Measurements from ENCODE around the gene UBL7.

The UBL7 gene

DNA sequence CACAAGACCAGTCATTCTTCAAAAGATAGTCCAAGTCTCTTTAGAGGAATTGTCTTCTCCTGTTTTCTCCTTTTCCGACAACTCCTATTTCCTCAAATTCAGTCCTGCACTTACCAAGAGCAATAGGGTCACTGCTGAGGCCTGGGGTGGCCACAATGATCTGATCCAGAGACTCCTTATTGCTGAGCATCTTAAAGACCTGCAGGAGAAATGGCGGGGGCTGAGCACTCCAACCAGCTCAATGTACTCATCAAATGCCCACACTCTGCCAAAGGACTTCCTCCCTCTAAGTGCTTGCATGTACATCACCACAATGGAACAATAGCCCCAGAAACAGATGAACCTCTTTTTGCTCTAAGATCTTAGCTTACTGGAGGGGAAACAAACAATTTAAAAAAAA, 9.6 kb downstream of the UBL7 start:
- no CpG with 5 or more reads among the region's 2 CpGs for WGBS (ENCODE audit: insufficient coverage, insufficient read length)

DNA sequence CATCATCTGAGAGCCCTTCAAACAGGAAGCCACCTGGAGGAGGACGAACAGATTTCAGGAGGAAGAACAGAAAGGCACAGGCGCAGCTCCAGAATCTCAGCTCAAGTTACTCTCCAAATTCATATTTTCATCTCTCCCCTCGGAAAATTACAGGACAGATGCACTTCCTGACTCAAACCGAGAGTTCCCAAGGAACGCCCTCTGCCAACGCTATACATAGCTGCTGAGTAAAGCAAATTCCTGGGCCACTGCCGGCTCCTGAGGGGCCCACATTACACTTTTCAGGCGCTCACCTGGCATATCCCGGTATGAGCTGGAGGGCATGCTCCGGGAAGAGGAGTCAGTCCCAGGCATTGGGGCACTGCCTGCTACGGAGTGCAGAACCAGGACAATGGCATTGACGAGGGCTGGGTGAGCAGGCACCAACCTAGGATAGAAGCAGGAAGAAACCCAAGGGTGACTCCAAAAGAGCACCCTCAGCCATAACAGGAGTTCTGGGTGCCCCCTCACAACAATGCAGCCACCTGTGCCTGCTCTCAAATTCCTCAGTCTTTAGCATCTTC, 11.2 kb downstream of the UBL7 start:
- H3K27ac ChIP-seq (ENCODE audit: low read length): no peak overlapping the region
- no peaks in the 10 kb centered on the region for H3K4me1 ChIP-seq (ENCODE audit: control insufficient read depth, insufficient read depth, low read length)
- no peaks in the 10 kb centered on the region for H3K27me3 ChIP-seq (ENCODE audit: control insufficient read depth, insufficient read depth, low read length)
- H3K4me3 ChIP-seq (ENCODE audit: low read length): no peak overlapping the region
- DNase-seq (ENCODE audit: low read depth, low spot score): no peak
- H3K9me3 ChIP-seq (ENCODE audit: control insufficient read depth, insufficient read depth, low read length): no peaks in the 10 kb centered on the region
- WGBS (ENCODE audit: insufficient coverage, insufficient read length): no CpG with 5 or more reads among the region's 12 CpGs
- peaks cover 15% of the 10 kb centered on the region for H3K36me3 ChIP-seq (ENCODE audit: control insufficient read depth, insufficient read depth, low read length)

More for the DNA sequence above, 9.6 kb downstream of the UBL7 start:
- H3K9me3 ChIP-seq (ENCODE audit: control insufficient read depth, insufficient read depth, low read length): no peaks in the 10 kb centered on the region
- H3K27ac ChIP-seq (ENCODE audit: low read length): no peak overlapping the region
- H3K36me3 ChIP-seq (ENCODE audit: control insufficient read depth, insufficient read depth, low read length): peaks cover 15% of the 10 kb centered on the region
- no peaks in the 10 kb centered on the region for H3K4me1 ChIP-seq (ENCODE audit: control insufficient read depth, insufficient read depth, low read length)
- DNase-seq (ENCODE audit: low read depth, low spot score): no peak
- H3K27me3 ChIP-seq (ENCODE audit: control insufficient read depth, insufficient read depth, low read length): no peaks in the 10 kb centered on the region
- H3K4me3 ChIP-seq (ENCODE audit: low read length): no peak overlapping the region

DNA sequence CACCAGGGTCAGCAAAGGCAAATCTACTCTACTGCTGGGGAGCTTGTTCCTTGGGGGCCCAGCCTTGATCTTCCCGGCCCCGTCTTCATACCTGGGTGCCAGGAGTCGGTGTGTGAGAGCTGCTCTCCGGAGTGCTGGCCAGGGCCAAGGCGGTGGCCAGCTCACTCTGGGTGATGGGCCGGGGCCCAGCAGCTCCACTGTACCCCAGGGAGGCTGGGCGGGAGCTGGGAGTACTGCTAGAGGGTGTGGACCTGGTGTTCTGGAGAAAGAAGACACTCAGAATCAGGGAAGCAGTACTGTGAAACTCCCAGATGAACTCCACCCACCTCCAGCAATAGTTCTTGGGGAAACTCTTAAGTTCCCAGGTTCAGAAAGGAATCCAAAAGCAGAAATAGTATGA, 11.9 kb downstream of the UBL7 start:
- H3K4me1 ChIP-seq (ENCODE audit: control insufficient read depth, insufficient read depth, low read length): no peaks in the 10 kb centered on the region
- DNase-seq (ENCODE audit: low read depth, low spot score): no peak
- WGBS (ENCODE audit: insufficient coverage, insufficient read length): no CpG with 5 or more reads among the region's 7 CpGs
- H3K9me3 ChIP-seq (ENCODE audit: control insufficient read depth, insufficient read depth, low read length): no peaks in the 10 kb centered on the region
- no peaks in the 10 kb centered on the region for H3K27me3 ChIP-seq (ENCODE audit: control insufficient read depth, insufficient read depth, low read length)
- H3K27ac ChIP-seq (ENCODE audit: low read length): no peak overlapping the region
- no peak overlapping the region for H3K4me3 ChIP-seq (ENCODE audit: low read length)
- H3K36me3 ChIP-seq (ENCODE audit: control insufficient read depth, insufficient read depth, low read length): peaks cover 15% of the 10 kb centered on the region

DNA sequence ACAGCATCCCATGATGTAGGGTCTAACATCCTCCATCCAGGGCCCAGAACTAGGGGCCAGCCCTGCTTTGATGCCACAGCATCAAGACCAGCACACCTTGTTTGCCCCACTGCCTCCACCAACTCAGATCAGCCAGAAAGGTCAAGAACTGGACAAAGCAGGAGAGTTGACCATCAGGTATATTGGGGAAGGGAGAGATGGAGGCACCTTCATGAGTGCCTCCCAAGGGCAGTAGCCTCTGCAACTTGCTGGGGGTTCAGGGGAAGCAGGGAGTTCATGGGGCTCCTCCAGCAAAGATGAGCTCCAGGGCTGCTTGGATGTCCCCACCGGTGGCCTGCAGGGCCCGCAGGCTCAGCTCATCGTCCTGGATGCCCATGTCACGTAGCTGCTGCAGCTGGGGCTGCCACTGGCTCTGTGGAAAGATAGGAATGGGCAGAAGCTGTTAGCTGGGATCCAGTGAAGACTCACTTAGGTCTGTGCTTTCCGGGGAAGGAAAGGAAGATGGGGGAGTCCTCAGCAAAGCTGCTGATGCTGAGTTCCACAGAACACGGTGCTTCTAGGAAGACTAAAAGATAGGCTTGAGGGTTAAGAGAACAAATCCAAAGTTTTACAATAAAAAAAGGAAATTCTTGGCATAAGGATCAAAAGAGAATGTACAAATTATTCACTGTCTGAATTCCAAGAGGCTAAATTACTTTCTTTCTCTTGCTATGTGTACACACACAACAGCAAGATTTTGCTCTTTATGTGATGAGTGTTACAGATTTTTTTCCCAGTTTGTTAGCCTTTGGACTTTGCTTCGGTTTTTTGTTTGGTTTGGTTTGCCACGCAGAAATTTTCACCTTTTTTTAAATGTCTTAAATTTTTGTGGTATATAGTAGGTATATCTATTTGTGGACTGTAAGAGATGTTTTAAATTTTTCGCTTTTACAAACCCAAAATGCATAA, 14.9 kb downstream of the UBL7 start:
- no peak for DNase-seq (ENCODE audit: low read depth, low spot score)
- Histone ChIP-seq H3K9me3 (ENCODE audit: control insufficient read depth, insufficient read depth, low read length) (no peaks in the 10 kb centered on the region), H3K36me3 (ENCODE audit: control insufficient read depth, insufficient read depth, low read length) (peaks cover 11% of the 10 kb centered on the region; the same call in 1 of the 2 replicates), H3K4me3 (ENCODE audit: low read length) (no peak overlapping the region), H3K27ac (ENCODE audit: low read length) (no peak overlapping the region), H3K27me3 (ENCODE audit: control insufficient read depth, insufficient read depth, low read length) (no peaks in the 10 kb centered on the region), H3K4me1 (ENCODE audit: control insufficient read depth, insufficient read depth, low read length) (no peaks in the 10 kb centered on the region)
- no CpG with 5 or more reads among the region's 9 CpGs for WGBS (ENCODE audit: insufficient coverage, insufficient read length)

DNA sequence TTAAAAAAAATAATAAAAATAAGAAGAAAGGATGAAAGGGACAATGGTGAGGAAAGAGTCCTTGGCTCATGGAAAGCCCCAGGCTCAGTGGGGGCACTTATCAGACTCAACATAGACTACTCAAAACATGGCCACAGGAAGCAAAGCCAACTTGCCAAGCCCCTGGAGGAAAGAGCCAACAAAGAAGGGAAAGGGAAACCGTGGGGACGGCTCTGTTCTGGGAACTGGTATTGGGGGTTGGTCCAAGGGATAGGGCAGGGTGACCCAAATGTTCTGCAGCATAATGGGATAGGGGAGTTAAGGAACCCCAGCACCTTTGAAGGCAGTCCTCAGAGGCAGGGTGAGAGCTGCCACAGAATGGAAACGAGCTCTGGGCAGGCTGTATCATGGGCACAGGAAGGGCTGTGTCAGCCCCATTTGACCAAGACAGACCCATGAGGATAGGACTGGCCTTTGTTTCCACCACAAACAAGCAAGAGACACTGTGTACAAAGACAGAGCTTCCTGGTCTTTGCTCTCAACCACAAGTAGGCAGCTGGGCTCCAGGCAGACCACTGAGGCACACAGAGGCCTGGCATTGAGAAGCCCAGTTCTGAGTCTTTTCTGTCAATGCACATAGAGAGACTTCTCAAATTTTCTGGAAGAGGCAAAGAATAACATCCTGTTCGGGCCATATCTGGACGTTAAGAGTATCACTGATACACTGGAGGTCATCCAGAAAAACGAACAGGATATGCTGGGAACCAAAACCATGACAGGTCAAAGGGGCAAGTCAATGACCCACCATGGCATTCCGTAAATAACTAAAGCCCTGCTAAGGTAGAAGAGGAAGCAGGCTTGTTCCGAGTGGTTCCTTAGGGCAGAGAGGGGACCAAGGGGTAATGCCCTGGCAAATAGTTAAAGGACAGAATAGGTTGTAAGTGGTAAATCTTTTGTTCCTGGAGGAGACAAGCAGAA, 16.6 kb downstream of the UBL7 start:
- no peaks in the 10 kb centered on the region for H3K9me3 ChIP-seq (ENCODE audit: control insufficient read depth, insufficient read depth, low read length)
- no CpG with 5 or more reads among the region's 8 CpGs for WGBS (ENCODE audit: insufficient coverage, insufficient read length)
- H3K4me3 ChIP-seq (ENCODE audit: low read length): no peak overlapping the region
- H3K36me3 ChIP-seq (ENCODE audit: control insufficient read depth, insufficient read depth, low read length): peaks cover 4% of the 10 kb centered on the region; the same call in 1 of the 2 replicates
- H3K27me3 ChIP-seq (ENCODE audit: control insufficient read depth, insufficient read depth, low read length): no peaks in the 10 kb centered on the region
- no peak overlapping the region for H3K27ac ChIP-seq (ENCODE audit: low read length)
- DNase-seq (ENCODE audit: low read depth, low spot score): no peak
- no peaks in the 10 kb centered on the region for H3K4me1 ChIP-seq (ENCODE audit: control insufficient read depth, insufficient read depth, low read length)

DNA sequence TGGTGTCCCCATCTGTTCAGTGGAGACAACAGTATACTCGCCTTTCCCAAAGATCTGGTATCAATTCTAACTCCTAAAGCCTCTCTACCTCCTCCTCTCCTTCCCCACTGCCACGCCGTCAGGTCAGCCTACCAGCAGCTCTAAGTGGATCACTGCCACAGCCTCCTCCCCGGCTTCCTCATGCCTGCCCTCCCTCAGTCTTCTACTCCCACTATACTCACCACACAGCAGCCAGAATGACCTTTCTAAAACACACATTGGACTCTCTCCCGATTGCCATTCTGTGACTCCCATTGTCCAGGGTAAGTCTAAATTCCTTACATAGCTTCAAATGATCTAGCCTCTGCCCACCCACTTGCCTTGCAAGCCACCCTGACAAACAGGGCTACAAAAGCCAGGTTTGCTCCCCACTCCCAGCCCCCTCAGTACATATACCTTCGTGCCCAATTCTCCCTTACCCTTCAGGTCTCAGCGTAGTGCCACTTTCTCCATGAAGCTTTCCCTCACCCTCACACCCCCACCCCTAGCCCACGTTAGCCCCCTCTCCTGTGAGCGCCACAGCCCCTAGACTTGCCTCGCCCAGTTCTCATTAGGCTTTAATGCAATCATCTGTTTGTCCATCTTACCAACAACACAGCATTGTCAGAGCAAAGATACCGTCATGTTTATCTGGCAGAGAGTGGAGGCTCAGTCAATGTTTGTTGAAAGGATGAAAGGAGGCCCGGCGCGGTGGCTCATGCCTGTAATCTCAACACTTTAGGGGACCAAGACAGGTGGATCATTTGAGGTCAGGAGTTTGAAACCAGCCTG, 17.7 kb downstream of the UBL7 start:
- no peaks in the 10 kb centered on the region for H3K4me1 ChIP-seq (ENCODE audit: control insufficient read depth, insufficient read depth, low read length)

DNA sequence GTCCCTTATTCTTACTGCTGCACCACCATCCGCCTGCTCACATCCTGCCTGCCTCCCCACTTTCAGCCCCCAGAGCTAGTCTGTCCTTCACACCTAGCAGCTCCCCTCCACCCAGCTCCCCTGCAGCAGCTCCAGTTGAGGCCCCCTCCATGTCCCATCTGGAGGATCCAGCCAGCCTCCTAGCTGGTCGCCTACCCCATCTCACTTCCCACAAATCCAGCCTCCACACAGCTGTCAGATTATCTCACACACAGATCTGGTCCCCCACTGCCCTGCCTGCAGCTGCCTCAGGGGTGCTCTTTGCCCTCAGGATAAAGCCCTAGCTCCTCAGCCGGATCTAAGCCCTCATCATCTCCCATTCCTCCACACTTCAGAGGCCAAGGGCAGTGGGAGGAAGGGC, 18.4 kb downstream of the UBL7 start:
- DNase-seq (ENCODE audit: low read depth, low spot score): no peak
- Histone ChIP-seq H3K36me3 (ENCODE audit: control insufficient read depth, insufficient read depth, low read length) (no peaks in the 10 kb centered on the region), H3K4me1 (ENCODE audit: control insufficient read depth, insufficient read depth, low read length) (no peaks in the 10 kb centered on the region), H3K4me3 (ENCODE audit: low read length) (no peak overlapping the region), H3K27me3 (ENCODE audit: control insufficient read depth, insufficient read depth, low read length) (no peaks in the 10 kb centered on the region), H3K9me3 (ENCODE audit: control insufficient read depth, insufficient read depth, low read length) (no peaks in the 10 kb centered on the region), H3K27ac (ENCODE audit: low read length) (no peak overlapping the region)
- WGBS (ENCODE audit: insufficient coverage, insufficient read length): no CpG with 5 or more reads among the region's 3 CpGs

More for the DNA sequence above, 17.7 kb downstream of the UBL7 start:
- no peaks in the 10 kb centered on the region for H3K9me3 ChIP-seq (ENCODE audit: control insufficient read depth, insufficient read depth, low read length)
- no peak for DNase-seq (ENCODE audit: low read depth, low spot score)
- H3K27ac ChIP-seq (ENCODE audit: low read length): no peak overlapping the region
- no CpG with 5 or more reads among the region's 14 CpGs for WGBS (ENCODE audit: insufficient coverage, insufficient read length)
- H3K36me3 ChIP-seq (ENCODE audit: control insufficient read depth, insufficient read depth, low read length): no peaks in the 10 kb centered on the region
- H3K27me3 ChIP-seq (ENCODE audit: control insufficient read depth, insufficient read depth, low read length): no peaks in the 10 kb centered on the region
- no peak overlapping the region for H3K4me3 ChIP-seq (ENCODE audit: low read length)

DNA sequence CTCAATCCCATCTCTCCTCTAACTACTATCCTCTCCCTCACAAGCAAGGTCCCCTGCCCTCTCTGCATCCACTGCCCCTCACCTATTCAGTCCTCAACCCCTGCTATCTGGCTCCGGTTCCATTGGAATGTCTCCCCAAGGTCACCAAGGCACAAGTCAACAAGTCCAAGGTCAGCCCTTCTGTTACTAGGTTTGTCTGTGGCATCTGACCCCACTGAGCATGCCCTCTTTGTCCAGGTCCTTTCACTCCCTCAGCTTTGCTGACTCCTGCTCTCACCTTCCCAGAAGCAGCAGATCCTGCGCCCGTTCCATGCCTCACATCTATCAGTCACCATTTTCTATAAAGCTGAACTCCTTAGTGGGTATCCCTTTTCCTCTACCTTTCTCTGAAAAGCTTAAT, 18.9 kb downstream of the UBL7 start:
- Histone ChIP-seq H3K4me1 (ENCODE audit: control insufficient read depth, insufficient read depth, low read length) (no peaks in the 10 kb centered on the region), H3K27me3 (ENCODE audit: control insufficient read depth, insufficient read depth, low read length) (no peaks in the 10 kb centered on the region), H3K27ac (ENCODE audit: low read length) (no peak overlapping the region), H3K36me3 (ENCODE audit: control insufficient read depth, insufficient read depth, low read length) (no peaks in the 10 kb centered on the region), H3K4me3 (ENCODE audit: low read length) (no peak overlapping the region), H3K9me3 (ENCODE audit: control insufficient read depth, insufficient read depth, low read length) (no peaks in the 10 kb centered on the region)
- WGBS (ENCODE audit: insufficient coverage, insufficient read length): no CpG with 5 or more reads among the region's 3 CpGs
- DNase-seq (ENCODE audit: low read depth, low spot score): no peak

DNA sequence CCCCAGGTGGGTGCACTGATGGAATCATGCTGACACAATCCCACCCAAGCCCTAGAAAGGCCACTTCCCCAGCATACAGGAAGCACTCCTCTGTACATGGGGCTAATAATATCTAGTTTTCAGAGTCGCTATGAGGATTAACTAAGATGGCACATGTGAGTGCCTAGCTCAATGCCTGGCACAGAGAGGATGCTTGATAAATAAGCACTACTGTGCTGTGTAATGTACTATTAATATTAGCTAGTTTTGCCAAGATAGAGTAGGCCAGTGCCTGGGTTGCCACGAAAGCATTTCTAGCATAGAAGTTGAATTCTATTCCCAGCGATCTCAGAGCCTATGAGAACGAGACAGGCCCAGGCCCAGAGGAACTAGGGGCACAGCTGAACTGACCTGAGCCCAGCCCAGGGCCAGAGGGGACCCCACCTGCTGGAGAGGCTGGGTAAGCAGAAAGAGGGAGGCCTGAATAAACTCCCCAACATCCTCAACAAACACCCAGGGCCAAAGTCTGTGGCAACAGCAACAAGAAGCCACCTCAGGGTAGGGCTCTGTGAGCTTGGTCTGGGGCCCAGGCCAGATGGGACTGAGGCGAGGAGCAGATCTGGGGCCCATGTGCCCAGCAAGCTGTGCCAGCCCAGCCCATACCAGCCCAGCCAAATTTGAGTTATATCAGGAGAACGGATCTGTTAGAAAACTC, 19.6 kb downstream of the UBL7 start:
- Histone ChIP-seq H3K4me3 (ENCODE audit: low read length) (no peak overlapping the region), H3K36me3 (ENCODE audit: control insufficient read depth, insufficient read depth, low read length) (no peaks in the 10 kb centered on the region), H3K27me3 (ENCODE audit: control insufficient read depth, insufficient read depth, low read length) (no peaks in the 10 kb centered on the region), H3K9me3 (ENCODE audit: control insufficient read depth, insufficient read depth, low read length) (no peaks in the 10 kb centered on the region), H3K4me1 (ENCODE audit: control insufficient read depth, insufficient read depth, low read length) (no peaks in the 10 kb centered on the region), H3K27ac (ENCODE audit: low read length) (no peak overlapping the region)
- no peak for DNase-seq (ENCODE audit: low read depth, low spot score)
- WGBS (ENCODE audit: insufficient coverage, insufficient read length): no CpG with 5 or more reads among the region's 6 CpGs
